ENCODE data around the gene MAN1A1. TPM values are rescaled to one million over a fixed set of nuclear protein-coding genes. Genes with fewer than 3 reads are reported as not detected.

Gene MAN1A1
- total RNA-seq, 1 donor from 2014 or later: 45.9 TPM

DNA sequence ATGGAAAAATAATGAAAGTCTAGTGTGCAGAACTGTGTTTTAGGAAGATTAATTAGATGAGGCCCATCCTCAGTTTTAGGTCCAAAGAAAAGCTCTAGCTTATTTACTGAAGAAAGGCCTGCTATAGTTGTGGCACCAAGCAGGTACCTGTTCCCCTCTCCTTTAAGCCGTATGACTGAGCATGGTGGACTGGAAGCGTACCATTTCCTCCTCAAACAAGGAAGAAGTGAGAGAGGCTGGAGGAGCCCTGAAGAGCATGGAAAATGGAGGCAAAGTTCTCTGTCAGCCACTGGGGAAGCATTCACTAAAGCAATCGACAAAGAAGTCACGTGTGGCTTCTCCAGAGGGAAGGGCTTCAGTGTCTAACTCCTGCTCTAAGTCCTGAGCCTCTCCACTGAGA is 100.2 kb downstream of the MAN1A1 start:
- no peaks in the 10 kb centered on the region for H3K27me3 ChIP-seq (ENCODE audit: control insufficient read depth in 3 of 3, insufficient read depth in 3 of 3, low read length in 3 of 3)
- no peaks in the 10 kb centered on the region for H3K36me3 ChIP-seq (ENCODE audit: control insufficient read depth in 3 of 3, insufficient read depth in 3 of 3, low read length in 3 of 3)
- no peaks in the 10 kb centered on the region for H3K4me1 ChIP-seq (ENCODE audit: control insufficient read depth in 3 of 3, insufficient read depth in 3 of 3, low read length in 3 of 3)
- H3K27ac ChIP-seq (ENCODE audit: low read depth, low read length): no peak overlapping the region
- H3K4me3 ChIP-seq (ENCODE audit: low read length in 3 of 3): no peak overlapping the region
- no peak overlapping the region for H3K9ac ChIP-seq (ENCODE audit: low read depth in 1 of 3, low read length in 3 of 3)
- no peaks in the 10 kb centered on the region for H3K9me3 ChIP-seq (ENCODE audit: control insufficient read depth in 3 of 3, low read length in 3 of 3)

GRCh38 chr6:119247504-119247903 is 102.1 kb downstream of the MAN1A1 start:
- Histone ChIP-seq H3K4me1 (ENCODE audit: control insufficient read depth in 3 of 3, insufficient read depth in 3 of 3, low read length in 3 of 3) (no peaks in the 10 kb centered on the region), H3K9me3 (ENCODE audit: control insufficient read depth in 3 of 3, low read length in 3 of 3) (no peaks in the 10 kb centered on the region), H3K9ac (ENCODE audit: low read depth in 1 of 3, low read length in 3 of 3) (no peak overlapping the region), H3K27me3 (ENCODE audit: control insufficient read depth in 3 of 3, insufficient read depth in 3 of 3, low read length in 3 of 3) (no peaks in the 10 kb centered on the region), H3K36me3 (ENCODE audit: control insufficient read depth in 3 of 3, insufficient read depth in 3 of 3, low read length in 3 of 3) (no peaks in the 10 kb centered on the region), H3K27ac (ENCODE audit: low read depth, low read length) (no peak overlapping the region), H3K4me3 (ENCODE audit: low read length in 3 of 3) (no peak overlapping the region)

DNA sequence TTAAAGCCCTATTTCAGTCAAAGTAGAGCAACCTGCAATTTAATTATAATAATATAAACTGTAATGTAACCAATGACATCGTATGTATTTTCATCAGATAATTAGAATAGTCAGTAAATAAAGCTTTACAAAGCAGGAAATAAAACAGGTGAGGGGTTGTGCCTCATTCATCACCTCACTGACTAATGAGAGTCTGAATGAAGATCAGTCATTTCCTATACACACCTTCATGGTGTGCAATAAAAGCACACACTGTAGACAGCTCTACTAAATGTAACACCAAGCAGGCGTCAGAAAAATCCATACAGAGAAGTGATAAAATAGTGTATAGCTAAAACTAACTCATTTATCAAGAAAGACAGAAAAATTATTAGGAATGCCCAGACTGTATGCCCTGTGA is 105.9 kb downstream of the MAN1A1 start:
- Histone ChIP-seq H3K9ac (ENCODE audit: low read depth in 1 of 3, low read length in 3 of 3) (no peak overlapping the region), H3K36me3 (ENCODE audit: control insufficient read depth in 3 of 3, insufficient read depth in 3 of 3, low read length in 3 of 3) (no peaks in the 10 kb centered on the region), H3K9me3 (ENCODE audit: control insufficient read depth in 3 of 3, low read length in 3 of 3) (no peaks in the 10 kb centered on the region), H3K27me3 (ENCODE audit: control insufficient read depth in 3 of 3, insufficient read depth in 3 of 3, low read length in 3 of 3) (no peaks in the 10 kb centered on the region), H3K4me3 (ENCODE audit: low read length in 3 of 3) (no peak overlapping the region), H3K4me1 (ENCODE audit: control insufficient read depth in 3 of 3, insufficient read depth in 3 of 3, low read length in 3 of 3) (peaks cover 0 to 7% (median 0%) of the 10 kb centered on the region in 3 donors), H3K27ac (ENCODE audit: low read depth, low read length) (no peak overlapping the region)

- H3K4me1 ChIP-seq (ENCODE audit: control insufficient read depth in 3 of 3, insufficient read depth in 3 of 3, low read length in 3 of 3): peaks cover 0 to 7% (median 0%) of the 10 kb centered on the region in 3 donors
- H3K36me3 ChIP-seq (ENCODE audit: control insufficient read depth in 3 of 3, insufficient read depth in 3 of 3, low read length in 3 of 3): no peaks in the 10 kb centered on the region
- H3K4me3 ChIP-seq (ENCODE audit: low read length in 3 of 3): no peak overlapping the region
- no peaks in the 10 kb centered on the region for H3K27me3 ChIP-seq (ENCODE audit: control insufficient read depth in 3 of 3, insufficient read depth in 3 of 3, low read length in 3 of 3)
- H3K9ac ChIP-seq (ENCODE audit: low read depth in 1 of 3, low read length in 3 of 3): no peak overlapping the region
- no peaks in the 10 kb centered on the region for H3K9me3 ChIP-seq (ENCODE audit: control insufficient read depth in 3 of 3, low read length in 3 of 3)
- H3K27ac ChIP-seq (ENCODE audit: low read depth, low read length): no peak overlapping the region
Observed at GRCh38 chr6:119243037-119243436, 106.5 kb downstream of the MAN1A1 start.

GRCh38 chr6:119241540-119242309 is 107.8 kb downstream of the MAN1A1 start:
- Histone ChIP-seq H3K36me3 (ENCODE audit: control insufficient read depth in 3 of 3, insufficient read depth in 3 of 3, low read length in 3 of 3) (no peaks in the 10 kb centered on the region), H3K27ac (ENCODE audit: low read depth, low read length) (no peak overlapping the region), H3K4me1 (ENCODE audit: control insufficient read depth in 3 of 3, insufficient read depth in 3 of 3, low read length in 3 of 3) (peaks cover 0 to 7% (median 0%) of the 10 kb centered on the region in 3 donors), H3K9ac (ENCODE audit: low read depth in 1 of 3, low read length in 3 of 3) (no peak overlapping the region), H3K9me3 (ENCODE audit: control insufficient read depth in 3 of 3, low read length in 3 of 3) (no peaks in the 10 kb centered on the region), H3K4me3 (ENCODE audit: low read length in 3 of 3) (no peak overlapping the region), H3K27me3 (ENCODE audit: control insufficient read depth in 3 of 3, insufficient read depth in 3 of 3, low read length in 3 of 3) (no peaks in the 10 kb centered on the region)

GRCh38 chr6:119241111-119241465 is 108.5 kb downstream of the MAN1A1 start:
- Histone ChIP-seq H3K36me3 (ENCODE audit: control insufficient read depth in 3 of 3, insufficient read depth in 3 of 3, low read length in 3 of 3) (no peaks in the 10 kb centered on the region), H3K9ac (ENCODE audit: low read depth in 1 of 3, low read length in 3 of 3) (no peak overlapping the region), H3K27ac (ENCODE audit: low read depth, low read length) (no peak overlapping the region), H3K4me3 (ENCODE audit: low read length in 3 of 3) (no peak overlapping the region), H3K27me3 (ENCODE audit: control insufficient read depth in 3 of 3, insufficient read depth in 3 of 3, low read length in 3 of 3) (no peaks in the 10 kb centered on the region), H3K9me3 (ENCODE audit: control insufficient read depth in 3 of 3, low read length in 3 of 3) (no peaks in the 10 kb centered on the region), H3K4me1 (ENCODE audit: control insufficient read depth in 3 of 3, insufficient read depth in 3 of 3, low read length in 3 of 3) (peaks cover 0 to 7% (median 0%) of the 10 kb centered on the region in 3 donors)

- Histone ChIP-seq H3K27me3 (ENCODE audit: control insufficient read depth in 3 of 3, insufficient read depth in 3 of 3, low read length in 3 of 3) (no peaks in the 10 kb centered on the region), H3K9me3 (ENCODE audit: control insufficient read depth in 3 of 3, low read length in 3 of 3) (no peaks in the 10 kb centered on the region), H3K9ac (ENCODE audit: low read depth in 1 of 3, low read length in 3 of 3) (no peak overlapping the region), H3K4me1 (ENCODE audit: control insufficient read depth in 3 of 3, insufficient read depth in 3 of 3, low read length in 3 of 3) (peaks cover 0 to 7% (median 0%) of the 10 kb centered on the region in 3 donors), H3K4me3 (ENCODE audit: low read length in 3 of 3) (no peak overlapping the region), H3K36me3 (ENCODE audit: control insufficient read depth in 3 of 3, insufficient read depth in 3 of 3, low read length in 3 of 3) (no peaks in the 10 kb centered on the region), H3K27ac (ENCODE audit: low read depth, low read length) (no peak overlapping the region)
Observed at GRCh38 chr6:119240257-119241110, 109.1 kb downstream of the MAN1A1 start.

DNA sequence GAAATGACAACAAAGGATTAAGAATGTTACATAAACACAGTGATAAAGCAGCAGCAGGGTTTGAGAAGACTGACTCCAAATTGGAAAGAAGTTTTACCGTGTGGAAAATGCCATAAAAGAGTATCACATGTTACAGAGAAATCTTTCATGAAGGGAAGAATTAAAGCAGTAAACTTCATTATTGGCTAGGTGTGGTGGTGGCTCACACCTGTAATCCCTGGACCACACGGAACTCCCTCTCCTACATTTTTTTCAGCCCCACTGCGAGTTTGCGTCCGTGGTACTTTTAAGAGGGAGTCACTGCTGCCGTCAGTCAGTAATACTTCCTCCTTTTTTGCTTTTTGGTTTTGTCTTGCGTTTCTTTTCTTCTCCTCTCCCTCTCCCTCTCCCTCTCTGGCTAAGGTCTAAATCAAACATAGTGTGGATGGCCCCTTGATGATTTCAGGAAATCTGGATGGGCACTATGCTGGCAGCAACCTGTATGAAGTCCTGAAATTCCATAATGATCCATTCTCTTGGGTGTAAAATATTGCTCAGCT is 112.3 kb downstream of the MAN1A1 start:
- Histone ChIP-seq H3K27me3 (ENCODE audit: control insufficient read depth in 3 of 3, insufficient read depth in 3 of 3, low read length in 3 of 3) (no peaks in the 10 kb centered on the region), H3K36me3 (ENCODE audit: control insufficient read depth in 3 of 3, insufficient read depth in 3 of 3, low read length in 3 of 3) (no peaks in the 10 kb centered on the region), H3K9ac (ENCODE audit: low read depth in 1 of 3, low read length in 3 of 3) (no peak overlapping the region), H3K4me1 (ENCODE audit: control insufficient read depth in 3 of 3, insufficient read depth in 3 of 3, low read length in 3 of 3) (peaks cover 0 to 7% (median 0%) of the 10 kb centered on the region in 3 donors), H3K27ac (ENCODE audit: low read depth, low read length) (no peak overlapping the region), H3K9me3 (ENCODE audit: control insufficient read depth in 3 of 3, low read length in 3 of 3) (no peaks in the 10 kb centered on the region), H3K4me3 (ENCODE audit: low read length in 3 of 3) (no peak overlapping the region)

DNA sequence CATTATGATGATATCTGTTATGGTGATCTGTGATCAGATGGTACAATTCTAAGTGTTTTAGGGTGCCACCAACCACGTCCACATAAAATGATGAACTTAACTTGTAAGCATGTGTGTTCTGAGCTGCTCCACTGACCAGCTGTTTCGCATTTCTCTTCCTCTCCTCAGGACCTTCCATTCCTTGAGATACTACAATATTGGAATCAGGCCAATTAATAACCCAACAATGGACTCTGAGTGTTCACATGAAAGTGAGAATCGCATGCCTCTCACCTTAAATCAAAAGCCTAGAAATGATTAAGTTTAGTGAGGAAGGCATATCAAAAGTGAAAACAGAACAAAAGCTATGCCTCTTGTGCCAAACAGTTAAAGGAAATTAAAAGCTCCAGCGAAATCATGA is 114.6 kb downstream of the MAN1A1 start:
- Histone ChIP-seq H3K36me3 (ENCODE audit: control insufficient read depth in 3 of 3, insufficient read depth in 3 of 3, low read length in 3 of 3) (no peaks in the 10 kb centered on the region), H3K9ac (ENCODE audit: low read depth in 1 of 3, low read length in 3 of 3) (no peak overlapping the region), H3K4me3 (ENCODE audit: low read length in 3 of 3) (no peak overlapping the region), H3K27ac (ENCODE audit: low read depth, low read length) (no peak overlapping the region), H3K9me3 (ENCODE audit: control insufficient read depth in 3 of 3, low read length in 3 of 3) (no peaks in the 10 kb centered on the region), H3K4me1 (ENCODE audit: control insufficient read depth in 3 of 3, insufficient read depth in 3 of 3, low read length in 3 of 3) (no peaks in the 10 kb centered on the region), H3K27me3 (ENCODE audit: control insufficient read depth in 3 of 3, insufficient read depth in 3 of 3, low read length in 3 of 3) (no peaks in the 10 kb centered on the region)

DNA sequence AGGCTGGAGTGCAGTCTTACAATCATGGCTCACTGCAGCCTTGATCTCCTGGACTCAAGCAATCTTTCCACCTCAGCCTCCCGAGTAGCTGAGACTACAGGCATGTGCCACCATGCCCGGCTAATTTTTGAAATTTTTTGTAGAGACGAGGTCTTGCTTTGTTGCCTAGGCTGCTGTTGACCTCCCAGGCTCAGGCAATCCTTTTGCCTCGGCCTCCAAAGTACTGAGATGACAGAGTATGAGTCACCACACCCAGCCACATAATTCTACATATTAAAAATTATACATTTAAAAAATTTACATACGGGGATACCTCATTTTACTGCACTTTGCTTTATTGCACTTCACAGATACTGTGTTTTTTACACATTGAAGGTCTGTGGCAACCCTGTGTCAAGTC is 115.1 kb downstream of the MAN1A1 start:
- no peak overlapping the region for H3K27ac ChIP-seq (ENCODE audit: low read depth, low read length)
- no peaks in the 10 kb centered on the region for H3K9me3 ChIP-seq (ENCODE audit: control insufficient read depth in 3 of 3, low read length in 3 of 3)
- no peak overlapping the region for H3K4me3 ChIP-seq (ENCODE audit: low read length in 3 of 3)
- H3K27me3 ChIP-seq (ENCODE audit: control insufficient read depth in 3 of 3, insufficient read depth in 3 of 3, low read length in 3 of 3): no peaks in the 10 kb centered on the region
- H3K9ac ChIP-seq (ENCODE audit: low read depth in 1 of 3, low read length in 3 of 3): no peak overlapping the region
- H3K4me1 ChIP-seq (ENCODE audit: control insufficient read depth in 3 of 3, insufficient read depth in 3 of 3, low read length in 3 of 3): no peaks in the 10 kb centered on the region
- H3K36me3 ChIP-seq (ENCODE audit: control insufficient read depth in 3 of 3, insufficient read depth in 3 of 3, low read length in 3 of 3): no peaks in the 10 kb centered on the region
